Hippocampal formation (tissue), 2 donors: ENCODE measurements around the gene IL33.

Experiments used
- DNase-seq, 2 donors: peaks; one replicate each; lab custom pipeline; 2025; lab: John Stamatoyannopoulos, UW

IL33 gene

GRCh38 chr9:6216951-6217350 lies 1.3 kb downstream of the IL33 start:
- no peak for DNase-seq

- DNase-seq, result no peak
Measured at GRCh38 chr9:6218099-6218502, 2.5 kb downstream of the IL33 start.

GRCh38 chr9:6219040-6219439 lies 3.4 kb downstream of the IL33 start:
- DNase-seq, result no peak

- DNase-seq, result no peak
Measured at GRCh38 chr9:6219981-6220380, 4.4 kb downstream of the IL33 start.

- peak in 1 of 2 donors; percentile 22 for DNase-seq
Measured at GRCh38 chr9:6224393-6225154, 9.0 kb downstream of the IL33 start.

- no peak for DNase-seq
Measured at GRCh38 chr9:6226696-6227095, 11.1 kb downstream of the IL33 start.

GRCh38 chr9:6229186-6229585 lies 13.6 kb downstream of the IL33 start:
- DNase-seq, result no peak

- no peak for DNase-seq
Measured at GRCh38 chr9:6229619-6230018, 14.0 kb downstream of the IL33 start.

- no peak for DNase-seq
Measured at GRCh38 chr9:6230037-6230780, 14.6 kb downstream of the IL33 start.

GRCh38 chr9:6232336-6232945 lies 16.8 kb downstream of the IL33 start:
- DNase-seq, result no peak

GRCh38 chr9:6234014-6234413 lies 18.4 kb downstream of the IL33 start:
- DNase-seq, result no peak

- no peak for DNase-seq
Measured at GRCh38 chr9:6237267-6237666, 21.7 kb downstream of the IL33 start.

GRCh38 chr9:6239048-6239461 lies 23.4 kb downstream of the IL33 start:
- DNase-seq, result no peak

GRCh38 chr9:6239694-6240093 lies 24.1 kb downstream of the IL33 start:
- DNase-seq, result no peak

- no peak for DNase-seq
Measured at GRCh38 chr9:6243746-6244145, 28.1 kb downstream of the IL33 start.

GRCh38 chr9:6247266-6247665 lies 31.7 kb downstream of the IL33 start:
- DNase-seq, result no peak

GRCh38 chr9:6268826-6269397 lies 53.3 kb downstream of the IL33 start:
- DNase-seq, result no peak

GRCh38 chr9:6270896-6271295 lies 55.3 kb downstream of the IL33 start:
- DNase-seq, result no peak

GRCh38 chr9:6271508-6272228 lies 56.1 kb downstream of the IL33 start:
- DNase-seq, result no peak

GRCh38 chr9:6272229-6272598 lies 56.6 kb downstream of the IL33 start:
- no peak for DNase-seq

- DNase-seq, result no peak
Measured at GRCh38 chr9:6277417-6277816, 61.8 kb downstream of the IL33 start.

GRCh38 chr9:6301858-6302257 lies 86.3 kb downstream of the IL33 start:
- DNase-seq, result no peak
